Right lung (tissue), 5 donors: ENCODE data around the gene TMEM87B. TPM values are rescaled to one million over a fixed set of nuclear protein-coding genes. Genes with fewer than 3 reads are reported as not detected.
"Not testable (repeated sequence)": the region's sequence is repeated elsewhere in the genome, so short reads cannot be mapped to it uniquely, and the experiment has no call there.

Experiments used
- DNase-seq, 2 donors: peaks; one replicate each; pipeline ENCODE4 v3.0.0-alpha.2; 2013
- polyA plus RNA-seq, 5 donors: library from polyadenylated mRNA; unstranded; fragments of 120-200 nt; gene quantifications; one replicate each; pipeline versions ENCODE4 v1.2.1 to v1.2.3, GENCODE V29; 2013; ENCODE audit warnings: inconsistent platforms in 1 of 5, low replicate concordance in 1 of 5; ENCODE audit not compliant: insufficient read length in 5 of 5, insufficient read depth in 1 of 5

TMEM87B gene
- polyA plus RNA-seq, 5 donors: 16.7 to 29.6 (median 25.8) TPM

GRCh38 chr2:112065966-112066365 lies 10.9 kb downstream of the TMEM87B start:
- DNase-seq: no peak

- DNase-seq: not testable (repeated sequence)
Observed at GRCh38 chr2:112069794-112070193, 14.7 kb downstream of the TMEM87B start.

- DNase-seq: no peak
Observed at GRCh38 chr2:112073875-112074274, 18.8 kb downstream of the TMEM87B start.

GRCh38 chr2:112074506-112074905 lies 19.4 kb downstream of the TMEM87B start:
- no peak for DNase-seq

- no peak for DNase-seq
Observed at GRCh38 chr2:112075490-112076260, 20.6 kb downstream of the TMEM87B start.

- no peak for DNase-seq
Observed at GRCh38 chr2:112077814-112078213, 22.7 kb downstream of the TMEM87B start.

- peak in 1 of 2 donors; percentile 22 for DNase-seq
Observed at GRCh38 chr2:112081262-112081661, 26.2 kb downstream of the TMEM87B start.

- DNase-seq: no peak
Observed at GRCh38 chr2:112084689-112085374, 29.8 kb downstream of the TMEM87B start.

GRCh38 chr2:112085375-112085730 lies 30.3 kb downstream of the TMEM87B start:
- DNase-seq: no peak

- DNase-seq: no peak
Observed at GRCh38 chr2:112085916-112086669, 31.0 kb downstream of the TMEM87B start.

GRCh38 chr2:112087346-112088020 lies 32.4 kb downstream of the TMEM87B start:
- DNase-seq: no peak

GRCh38 chr2:112089375-112089774 lies 34.3 kb downstream of the TMEM87B start:
- no peak for DNase-seq

GRCh38 chr2:112092286-112093041 lies 37.4 kb downstream of the TMEM87B start:
- no peak for DNase-seq

- no peak for DNase-seq
Observed at GRCh38 chr2:112093216-112093615, 38.1 kb downstream of the TMEM87B start.

- no peak for DNase-seq
Observed at GRCh38 chr2:112095681-112096080, 40.6 kb downstream of the TMEM87B start.

GRCh38 chr2:112096098-112096497 lies 41.0 kb downstream of the TMEM87B start:
- no peak for DNase-seq

- no peak for DNase-seq
Observed at GRCh38 chr2:112108178-112108832, 53.2 kb downstream of the TMEM87B start.

- no peak for DNase-seq
Observed at GRCh38 chr2:112109278-112109677, 54.2 kb downstream of the TMEM87B start.

- no peak for DNase-seq
Observed at GRCh38 chr2:112110966-112111365, 55.9 kb downstream of the TMEM87B start.

GRCh38 chr2:112113354-112113753 lies 58.3 kb downstream of the TMEM87B start:
- DNase-seq: not testable (repeated sequence)

- no peak for DNase-seq
Observed at GRCh38 chr2:112118148-112118547, 63.1 kb downstream of the TMEM87B start.
